Breast epithelium (tissue), 3 donors: ENCODE measurements around the gene RUBCN.

Experiments used
- POLR2A ChIP-seq: fragments of 450-650 bp; IDR thresholded peaks from one replicate; pipeline ENCODE4 v1.6.1; 2016; ENCODE audit warnings: antibody characterized with exemption, mild to moderate bottlenecking, moderate library complexity
- POLR2AphosphoS5 ChIP-seq, 3 donors: sonication (generic); formaldehyde crosslinking; IDR thresholded peaks; one replicate each; pipeline ENCODE4 v1.6.1; 2017; ENCODE audit warnings: antibody characterized with exemption in 3 of 3

DNA sequence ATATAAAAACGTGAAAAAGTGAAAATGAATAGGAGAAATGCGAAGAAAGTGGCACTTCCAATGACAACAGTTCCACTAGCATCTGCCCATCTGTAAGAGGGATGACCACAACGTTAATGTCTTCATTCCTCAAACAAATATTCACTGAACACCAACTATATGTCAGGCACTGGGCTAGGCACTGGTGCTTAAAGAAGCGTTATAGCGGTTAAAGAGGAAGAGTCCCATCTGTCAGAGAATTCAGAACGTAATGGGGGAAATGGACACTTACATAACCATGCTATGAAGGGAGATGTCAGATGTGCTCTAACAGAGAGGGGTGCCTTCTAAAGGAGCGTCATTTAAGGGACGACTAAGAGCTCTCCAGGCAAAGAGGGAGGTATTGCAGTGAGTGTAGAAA lies 8.2 kb downstream of the RUBCN start:
- TF ChIP-seq POLR2A = no peak
- no peak for TF ChIP-seq POLR2AphosphoS5 (IDR thresholded peaks at IDR 0.05)
